ENCODE measurements around the gene NEU1. TPM values are rescaled to one million over a fixed set of nuclear protein-coding genes. Genes with fewer than 3 reads are reported as not detected.
"Not testable (repeated sequence)": the region's sequence is repeated elsewhere in the genome, so short reads cannot be mapped to it uniquely, and the experiment has no call there.

The NEU1 gene
- total and polyA plus RNA-seq, 8 donors = 11.3 to 60.7 (median 23.6) TPM

GRCh38 chr6:31864818-31865204, 2.2 kb upstream of the NEU1 start:
- Histone ChIP-seq H3K27me3 (no peaks in the 10 kb centered on the region), H3K36me3 (peaks cover 12 to 53% (median 27%) of the 10 kb centered on the region in 4 donors), H3K4me3 (no peak overlapping the region), H3K9me3 (no peaks in the 10 kb centered on the region), H3K4me1 (peaks cover 17 to 60% (median 36%) of the 10 kb centered on the region in 4 donors), H3K27ac (peak overlapping the region in 3 of 5 donors; percentile 83 to 93 (median 90))
- intact Hi-C loops (cut with DNase I; ENCODE audit: low total_unique reads) = no loop called here
- 70 to 82% (median 80%) methylated on average over 8 of the region's 8 CpGs for WGBS, 5 donors
- no peak for DNase-seq
- TF ChIP-seq EP300 (IDR thresholded peaks at IDR 0.05) = no peak
- TF ChIP-seq POLR2AphosphoS5 (IDR thresholded peaks at IDR 0.05) = no peak
- no peak for TF ChIP-seq CTCF (IDR thresholded peaks at IDR 0.05)
- no peak for TF ChIP-seq POLR2A (IDR thresholded peaks at IDR 0.05)

GRCh38 chr6:31864123-31864562, 1.5 kb upstream of the NEU1 start:
- DNase-seq; H3K27me3 ChIP-seq; H3K9me3 ChIP-seq; intact Hi-C loops (cut with DNase I; ENCODE audit: low total_unique reads): not testable (repeated sequence)
- peak overlapping the region; percentile 41 to 84 (median 68) for H3K4me3 ChIP-seq
- peak overlapping the region; percentile 25 to 93 (median 90) for H3K27ac ChIP-seq
- 18 to 33% (median 31%) methylated on average over 14 to 16 of the region's 16 CpGs for WGBS, 5 donors
- H3K36me3 ChIP-seq = peaks cover 19 to 55% (median 29%) of the 10 kb centered on the region in 4 donors
- peaks cover 17 to 60% (median 36%) of the 10 kb centered on the region in 4 donors for H3K4me1 ChIP-seq

DNA sequence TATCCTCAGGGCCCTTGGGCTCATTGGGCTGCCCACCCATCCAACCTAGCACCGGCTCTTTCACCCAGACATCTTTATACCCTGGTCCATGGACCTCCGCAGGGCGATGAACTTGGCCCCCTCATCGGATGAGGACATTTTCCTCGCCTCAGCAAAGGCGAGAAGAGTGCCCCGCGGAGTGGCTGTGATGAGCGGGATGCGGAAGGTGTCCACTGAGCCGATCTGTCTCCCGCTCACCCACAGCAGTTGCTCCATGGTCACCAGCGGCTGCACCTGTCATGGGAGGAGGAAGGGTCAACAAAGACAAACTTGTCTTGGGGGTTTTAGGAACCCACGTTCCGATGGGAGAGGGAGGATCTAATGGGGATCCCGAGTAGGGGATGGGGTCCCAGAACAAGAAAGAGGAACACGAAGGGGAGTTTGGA, 690 bp downstream of the NEU1 start:
- peak overlapping the region; percentile 60 to 84 (median 74) for H3K4me3 ChIP-seq
- no peaks in the 10 kb centered on the region for H3K9me3 ChIP-seq
- no peaks in the 10 kb centered on the region for H3K27me3 ChIP-seq
- 38 to 53% (median 50%) methylated on average over 17 of the region's 17 CpGs for WGBS, 5 donors
- H3K36me3 ChIP-seq = peaks cover 28 to 67% (median 42%) of the 10 kb centered on the region in 4 donors
- no peak for DNase-seq
- intact Hi-C loops (cut with DNase I; ENCODE audit: low total_unique reads) = no loop called here
- no peak for TF ChIP-seq EP300 (IDR thresholded peaks at IDR 0.05)
- TF ChIP-seq CTCF (IDR thresholded peaks at IDR 0.05) = no peak
- no peak for TF ChIP-seq POLR2AphosphoS5 (IDR thresholded peaks at IDR 0.05)
- no peak for TF ChIP-seq POLR2A (IDR thresholded peaks at IDR 0.05)
- H3K27ac ChIP-seq = peak overlapping the region; percentile 88 to 93 (median 90)
- peaks cover 17 to 54% (median 36%) of the 10 kb centered on the region in 4 donors for H3K4me1 ChIP-seq

DNA sequence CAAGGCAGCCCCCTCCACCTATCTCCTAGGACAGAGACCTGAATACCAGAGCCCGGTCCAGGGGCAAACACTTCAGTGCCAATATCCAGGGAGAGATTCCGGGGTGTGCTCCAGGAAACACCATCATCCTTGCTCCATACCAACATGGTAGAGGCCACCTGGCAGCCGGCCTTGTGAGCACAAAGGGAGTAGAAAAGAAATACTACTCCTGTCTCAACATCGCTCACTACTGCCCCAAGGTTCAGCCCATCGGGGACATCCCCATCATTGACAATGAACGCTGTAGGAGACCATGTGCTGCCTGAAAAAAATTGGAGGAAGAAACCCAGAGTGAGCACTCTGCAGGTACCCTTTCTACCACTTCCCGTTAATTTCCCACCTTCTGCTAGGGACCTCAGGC, 1.5 kb downstream of the NEU1 start:
- intact Hi-C loops (cut with DNase I; ENCODE audit: low total_unique reads) = no loop called here

More for the DNA sequence above, 1.5 kb downstream of the NEU1 start:
- no peak overlapping the region for H3K27ac ChIP-seq
- H3K4me1 ChIP-seq = peaks cover 17 to 47% (median 35%) of the 10 kb centered on the region in 4 donors
- H3K27me3 ChIP-seq = no peaks in the 10 kb centered on the region
- no peak overlapping the region for H3K4me3 ChIP-seq
- TF ChIP-seq EP300 (IDR thresholded peaks at IDR 0.05) (no peak), POLR2AphosphoS5 (IDR thresholded peaks at IDR 0.05) (no peak), POLR2A (IDR thresholded peaks at IDR 0.05) (no peak), CTCF (IDR thresholded peaks at IDR 0.05) (no peak)
- WGBS, 5 donors = 89 to 96% (median 95%) methylated on average over 7 of the region's 7 CpGs
- peaks cover 28 to 67% (median 47%) of the 10 kb centered on the region in 4 donors for H3K36me3 ChIP-seq
- no peak for DNase-seq
- H3K9me3 ChIP-seq = no peaks in the 10 kb centered on the region
